AG09319 (cell line): ENCODE results near the gene METAP2.

Source experiments
- DNase-seq: peaks from one replicate; pipeline ENCODE4 v3.0.0-alpha.2; 2010; ENCODE audit warnings: low read depth; ENCODE audit errors: extremely low read depth
- TF ChIP-seq, protein P1 (sequence below): IDR thresholded peaks from 2 replicates; pipeline ENCODE4 v1.5.1; 2011; ENCODE audit warnings: low read depth, mild to moderate bottlenecking, inconsistent platforms, low read length, moderate library complexity

METAP2 gene

DNA sequence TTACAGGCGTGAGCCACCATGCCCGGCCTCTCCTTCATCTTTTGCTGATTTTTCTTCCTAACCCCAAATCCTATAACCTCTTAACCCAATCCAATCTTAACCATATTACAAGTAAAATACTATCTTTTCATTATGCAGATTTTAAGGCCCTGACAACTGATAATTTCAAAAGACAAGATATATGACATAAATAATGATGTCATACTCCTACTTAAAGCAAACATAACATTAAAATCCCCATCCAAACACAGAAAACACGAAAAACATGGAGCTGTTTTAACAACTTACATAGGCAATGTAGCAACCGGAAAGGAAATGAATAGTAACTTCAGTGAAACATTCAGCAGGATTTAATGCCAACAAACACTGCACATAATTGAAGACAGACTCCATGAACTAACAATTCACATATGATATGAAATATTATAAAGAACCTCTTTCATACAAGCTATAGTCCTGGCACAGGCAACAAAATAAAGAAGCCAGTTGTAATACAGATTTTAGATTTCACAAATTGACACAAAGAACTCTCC, 55.8 kb downstream of the METAP2 start:
- TF ChIP-seq, protein P1, sequence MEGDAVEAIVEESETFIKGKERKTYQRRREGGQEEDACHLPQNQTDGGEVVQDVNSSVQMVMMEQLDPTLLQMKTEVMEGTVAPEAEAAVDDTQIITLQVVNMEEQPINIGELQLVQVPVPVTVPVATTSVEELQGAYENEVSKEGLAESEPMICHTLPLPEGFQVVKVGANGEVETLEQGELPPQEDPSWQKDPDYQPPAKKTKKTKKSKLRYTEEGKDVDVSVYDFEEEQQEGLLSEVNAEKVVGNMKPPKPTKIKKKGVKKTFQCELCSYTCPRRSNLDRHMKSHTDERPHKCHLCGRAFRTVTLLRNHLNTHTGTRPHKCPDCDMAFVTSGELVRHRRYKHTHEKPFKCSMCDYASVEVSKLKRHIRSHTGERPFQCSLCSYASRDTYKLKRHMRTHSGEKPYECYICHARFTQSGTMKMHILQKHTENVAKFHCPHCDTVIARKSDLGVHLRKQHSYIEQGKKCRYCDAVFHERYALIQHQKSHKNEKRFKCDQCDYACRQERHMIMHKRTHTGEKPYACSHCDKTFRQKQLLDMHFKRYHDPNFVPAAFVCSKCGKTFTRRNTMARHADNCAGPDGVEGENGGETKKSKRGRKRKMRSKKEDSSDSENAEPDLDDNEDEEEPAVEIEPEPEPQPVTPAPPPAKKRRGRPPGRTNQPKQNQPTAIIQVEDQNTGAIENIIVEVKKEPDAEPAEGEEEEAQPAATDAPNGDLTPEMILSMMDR, result no peak
- DNase-seq, result no peak

DNA sequence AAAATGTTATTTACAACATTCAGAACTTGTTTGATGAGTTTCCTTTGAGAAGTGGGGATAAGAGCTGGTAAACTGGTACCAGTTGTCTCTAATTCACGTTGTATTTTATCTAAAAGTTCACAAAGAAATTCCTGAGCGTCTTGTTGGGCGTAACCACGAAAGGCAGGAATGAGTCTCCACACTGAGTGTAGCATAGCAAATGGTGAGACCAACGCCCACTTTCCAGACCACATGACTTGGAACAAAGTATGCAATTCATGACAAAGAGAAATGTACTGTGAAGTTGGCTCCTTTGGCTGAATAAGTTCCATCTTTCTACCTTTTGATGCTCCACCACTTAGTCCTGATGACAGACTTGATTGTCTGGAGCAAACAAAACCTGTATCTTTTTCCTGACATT, 58.9 kb downstream of the METAP2 start:
- TF ChIP-seq, protein P1, result no peak
- DNase-seq, result no peak

DNA sequence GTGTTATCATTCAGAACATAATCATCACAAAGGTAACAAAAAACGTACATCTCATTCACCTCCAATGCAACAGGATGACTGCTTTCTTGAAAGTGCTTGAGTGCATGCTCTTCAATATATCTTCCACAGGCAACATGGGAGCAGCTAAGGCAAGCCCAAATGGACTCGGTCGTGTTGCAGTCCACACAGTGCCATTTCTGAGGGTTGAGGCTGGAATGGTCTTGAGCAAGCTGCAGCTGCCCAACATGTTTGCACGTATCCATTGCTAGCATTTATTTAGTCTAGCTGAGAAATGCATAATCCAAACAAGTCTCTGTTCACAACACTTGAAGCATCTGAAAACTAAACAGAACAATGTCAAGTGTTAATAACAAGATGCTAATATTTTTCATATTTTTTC, 60.0 kb downstream of the METAP2 start:
- no peak for DNase-seq
- TF ChIP-seq, protein P1, result no peak

DNA sequence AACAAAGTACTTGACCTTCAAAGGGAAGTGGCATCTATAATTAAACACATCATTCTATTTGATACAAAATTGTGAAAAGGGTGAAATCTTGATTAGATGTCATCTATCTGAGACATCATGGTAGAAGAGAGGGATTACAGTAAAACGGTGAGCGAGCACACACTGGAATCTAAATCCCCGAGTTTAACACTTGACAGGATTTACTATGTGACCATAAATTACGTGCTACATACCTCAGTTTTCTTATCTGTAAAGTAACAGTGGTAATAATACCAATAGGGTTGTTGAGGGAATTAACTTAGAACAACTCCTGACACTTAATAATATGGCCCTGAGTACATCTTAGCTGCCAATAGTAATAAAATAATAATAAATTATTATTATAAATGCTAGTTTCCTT, 64.1 kb downstream of the METAP2 start:
- no peak for DNase-seq
- TF ChIP-seq, protein P1, result no peak

DNA sequence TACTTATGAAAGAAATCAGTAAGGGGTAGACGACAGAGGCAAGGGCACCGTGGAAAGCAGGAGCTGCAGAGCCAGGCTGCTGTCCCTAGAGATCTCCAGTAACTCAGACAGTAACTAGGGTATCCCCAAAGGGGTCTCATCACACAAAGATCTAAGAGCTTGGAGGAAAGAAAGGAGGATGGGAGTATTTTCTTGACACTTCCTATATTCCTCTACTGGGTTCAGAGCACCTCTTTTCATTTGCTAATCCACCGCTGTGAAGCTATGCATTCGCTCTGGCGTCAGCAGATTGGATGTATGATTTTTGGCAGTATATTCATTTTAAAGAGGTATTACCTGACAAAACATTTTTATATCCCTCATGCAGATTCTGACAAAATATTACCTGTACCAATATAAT, 64.7 kb downstream of the METAP2 start:
- DNase-seq, result no peak
- TF ChIP-seq, protein P1, result no peak

DNA sequence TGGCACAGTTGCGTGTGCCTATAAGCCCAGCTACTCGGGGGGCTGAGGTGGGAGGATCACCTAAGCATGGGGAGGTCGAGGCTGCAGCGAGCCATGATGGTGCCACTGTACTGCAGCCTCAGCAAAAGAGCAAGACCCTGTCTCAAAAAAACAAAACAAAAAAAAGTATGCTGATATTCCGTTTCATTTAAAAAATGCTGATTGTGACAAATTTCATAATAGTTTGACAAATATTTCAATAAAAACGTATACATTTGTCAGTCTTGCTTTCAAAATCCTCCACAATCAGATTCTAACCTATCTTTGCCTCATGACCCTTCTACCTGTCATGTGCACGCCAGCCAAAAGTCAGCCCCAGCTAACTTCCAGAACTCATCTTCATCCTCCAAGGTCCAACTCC, 67.5 kb downstream of the METAP2 start:
- TF ChIP-seq, protein P1, result no peak
- no peak for DNase-seq

DNA sequence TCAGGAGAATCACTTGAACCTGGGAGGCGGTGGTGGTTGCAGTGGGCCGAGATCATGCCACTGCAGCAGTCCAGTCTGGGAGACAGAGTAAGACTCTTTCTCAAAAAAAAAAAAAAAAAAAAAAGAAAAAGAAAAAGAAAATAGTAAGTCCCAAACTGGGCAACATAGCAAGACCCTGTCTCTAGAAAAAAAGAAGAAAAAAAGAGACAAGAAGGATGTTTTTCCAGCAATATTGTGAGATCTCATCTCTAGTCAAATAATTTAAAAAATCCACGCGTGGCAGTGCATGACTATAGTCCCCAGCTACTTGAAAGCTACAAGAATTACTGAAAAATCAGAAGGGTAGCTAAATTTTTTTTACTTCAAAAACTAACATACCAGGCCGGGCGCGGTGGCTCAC, 69.4 kb downstream of the METAP2 start:
- TF ChIP-seq, protein P1, result no peak
- DNase-seq, result no peak
